Activated T-cell treated with anti-CD3 and anti-CD28 coated beads for 48 hours (primary cell): ENCODE measurements around the gene SLC20A1.

Experiments used
- DNase-seq: peaks from one replicate; pipeline ENCODE4 v3.0.0-alpha.2; 2020; ENCODE audit warnings: low read depth

Gene SLC20A1

DNA sequence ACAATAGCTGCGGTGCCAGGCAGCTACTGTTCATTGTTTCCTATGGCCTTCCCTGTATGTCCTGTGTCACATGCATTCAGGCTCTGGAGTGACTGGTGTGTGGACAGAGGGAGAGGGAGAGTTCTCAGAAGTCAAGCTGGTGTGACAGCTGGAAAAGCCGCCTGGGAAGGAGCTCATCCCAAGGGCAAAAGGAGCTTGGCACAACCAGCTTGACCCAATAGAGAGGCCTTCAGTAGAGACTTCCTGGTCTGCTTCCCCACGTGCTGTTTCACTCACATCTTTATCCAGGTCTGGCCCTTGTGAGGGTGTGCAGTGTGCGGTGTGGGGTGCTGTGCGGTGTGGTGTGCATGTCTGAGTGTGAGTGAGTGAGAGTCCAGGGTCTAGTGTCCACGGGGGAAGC, 64.0 kb downstream of the SLC20A1 start:
- no peak for DNase-seq

DNA sequence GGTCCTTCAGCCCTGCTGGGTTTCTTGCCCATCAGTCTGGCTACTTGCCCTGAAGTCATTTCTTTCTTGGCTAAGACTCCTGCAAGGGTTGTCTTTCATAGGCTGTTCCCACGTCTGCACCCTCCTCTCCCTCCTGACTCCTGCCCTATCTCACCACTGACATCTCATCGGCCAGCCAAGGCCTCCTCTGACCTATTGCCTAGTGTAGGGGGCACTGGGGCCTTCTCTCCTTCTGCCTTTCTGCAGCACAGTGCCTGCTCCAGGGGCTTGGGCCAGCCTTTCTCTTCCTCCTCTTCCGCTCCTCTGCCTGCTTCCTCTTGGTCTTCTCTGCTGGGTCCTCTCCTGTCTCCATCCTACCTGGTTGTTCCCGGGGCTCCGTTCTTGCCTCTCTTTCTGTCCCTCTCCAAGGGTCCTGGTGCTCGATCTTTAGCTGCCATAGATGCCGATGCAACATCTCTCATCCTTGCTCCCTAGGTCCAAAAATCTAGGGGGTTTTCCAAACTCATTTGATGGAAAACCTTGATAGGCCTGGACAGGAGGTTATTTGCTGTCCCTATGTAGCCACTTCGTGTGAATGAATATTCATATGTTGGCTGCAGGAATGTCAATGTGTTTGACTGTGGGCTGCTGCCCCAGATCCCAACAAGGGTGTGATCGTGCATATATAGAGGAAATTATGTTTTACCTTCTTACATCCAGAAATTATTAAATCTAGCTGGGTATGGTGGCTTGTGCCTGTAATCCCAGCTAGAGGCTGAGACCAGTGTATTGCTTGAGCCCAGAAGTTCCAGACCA, 65.4 kb downstream of the SLC20A1 start:
- DNase-seq = no peak

- DNase-seq = no peak
Measured at GRCh38 chr2:112712465-112712864, 66.7 kb downstream of the SLC20A1 start.

DNA sequence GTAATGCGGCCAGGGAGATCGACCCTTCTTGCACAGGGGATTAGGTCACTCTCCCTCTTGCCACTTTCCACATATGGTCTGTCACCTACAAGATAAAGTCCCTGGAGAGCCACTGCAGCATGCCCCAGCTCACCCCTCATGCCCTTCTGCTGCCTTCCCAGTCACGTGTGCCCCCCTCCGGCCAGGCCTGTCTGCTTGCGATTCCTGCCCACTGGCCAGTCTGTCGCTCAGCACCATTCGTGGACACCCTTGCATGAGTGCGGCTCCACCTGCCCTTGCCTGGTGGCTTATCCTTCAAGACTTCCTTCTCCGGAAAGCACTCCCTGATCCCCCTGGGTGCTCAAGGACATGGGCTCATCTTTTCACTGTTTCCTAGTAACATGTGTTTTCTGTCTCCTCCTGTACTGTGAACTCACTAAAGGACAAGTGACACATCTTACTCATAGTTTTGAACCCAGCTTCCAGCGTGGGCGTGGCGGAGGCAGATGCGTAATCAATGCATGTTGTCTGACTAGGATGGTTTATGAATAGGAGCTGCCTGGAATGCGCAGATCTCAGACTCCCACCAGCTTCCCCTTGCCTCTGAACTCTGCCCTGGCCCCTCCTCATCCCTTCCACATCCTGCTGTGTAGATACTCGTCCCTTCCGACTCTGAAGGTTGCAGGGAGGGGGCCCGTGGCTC, 67.3 kb downstream of the SLC20A1 start:
- peak; percentile 64 for DNase-seq
